Smooth muscle cell (in vitro differentiated cells): ENCODE measurements around the gene TMPRSS11B. TPM values are rescaled to one million over a fixed set of nuclear protein-coding genes. Genes with fewer than 3 reads are reported as not detected.
"Not testable (repeated sequence)": the region's sequence is repeated elsewhere in the genome, so short reads cannot be mapped to it uniquely, and the experiment has no call there.

Experiments used
- DNase-seq: peaks from one replicate; lab custom pipeline; 2025; ENCODE audit not compliant: unreplicated experiment; lab: John Stamatoyannopoulos, UW
- H2AFZ ChIP-seq: fragments of 200-600 bp; sonication (generic); 2 replicates; pipeline ENCODE4 v1.6.0; 2016; ENCODE audit warnings: antibody characterized with exemption, low read depth, mild to moderate bottlenecking
- H3F3A ChIP-seq: fragments of 200-600 bp; sonication (generic); 2 replicates; pipeline ENCODE4 v1.6.0; 2017; ENCODE audit warnings: antibody characterized with exemption, low read depth
- H3K27ac ChIP-seq: fragments of 200-600 bp; sonication (generic); 2 replicates; pipeline ENCODE4 v1.5.1; 2016; ENCODE audit warnings: low read depth, mild to moderate bottlenecking
- H3K27me3 ChIP-seq: fragments of 200-600 bp; sonication (generic); 2 replicates; pipeline ENCODE4 v1.6.1; 2016; ENCODE audit warnings: low read depth, mild to moderate bottlenecking
- H3K36me3 ChIP-seq: fragments of 200-600 bp; sonication (generic); 2 replicates; pipeline ENCODE4 v1.5.1; 2016; ENCODE audit warnings: low read depth
- H3K4me1 ChIP-seq: fragments of 200-600 bp; sonication (generic); 2 replicates; pipeline ENCODE4 v1.5.1; 2016; ENCODE audit warnings: low read depth
- H3K4me2 ChIP-seq: fragments of 200-600 bp; sonication (generic); 2 replicates; pipeline ENCODE4 v1.6.0; 2016; ENCODE audit warnings: mild to moderate bottlenecking
- H3K4me3 ChIP-seq: fragments of 200-600 bp; sonication (generic); 2 replicates; pipeline ENCODE4 v1.5.1; 2016; ENCODE audit warnings: mild to moderate bottlenecking
- H3K79me2 ChIP-seq: fragments of 200-600 bp; sonication (generic); 2 replicates; pipeline ENCODE4 v1.6.0; 2016; ENCODE audit warnings: low read depth, mild to moderate bottlenecking
- H3K9ac ChIP-seq: fragments of 200-600 bp; sonication (generic); 2 replicates; pipeline ENCODE4 v1.6.0; 2016; ENCODE audit warnings: low read depth
- H3K9me3 ChIP-seq: fragments of 200-600 bp; sonication (generic); replicated peaks from 2 replicates; pipeline ENCODE4 v1.5.1; 2016; ENCODE audit warnings: low read depth
- H4K20me1 ChIP-seq: fragments of 200-600 bp; sonication (generic); 2 replicates; pipeline ENCODE4 v1.6.0; 2016; ENCODE audit warnings: low read depth
- WGBS: methylation state at CpG from one replicate; pipeline ENCODE4 v1.1.7; 2016; ENCODE audit warnings: low lambda C conversion rate; 5-methylcytosine and 5-hydroxymethylcytosine counted together
- polyA plus RNA-seq: library from polyadenylated mRNA; unstranded; fragments of >200 nt; fragmentation: Nextera tagmentation; extraction: Ambion mirVana; gene quantifications from 2 replicates; pipeline ENCODE4 v1.2.1, GENCODE V29; 2016
- total RNA-seq: library from RNA; depleted of rRNA; stranded (reverse); fragments of >200 nt; gene quantifications from 2 replicates; pipeline ENCODE4 v1.2.3, GENCODE V29; 2014
- TF ChIP-seq, protein P1 (sequence below): fragments of 200-600 bp; sonication (generic); IDR thresholded peaks from 2 replicates; pipeline ENCODE4 v1.5.1; 2017; ENCODE audit warnings: borderline replicate concordance, mild to moderate bottlenecking, antibody characterized with exemption; ENCODE audit not compliant: insufficient read depth, poor library complexity, severe bottlenecking

Gene TMPRSS11B
- total and polyA plus RNA-seq, 2 experiments from 2014 or later: 0.26 to 0.58 TPM

DNA sequence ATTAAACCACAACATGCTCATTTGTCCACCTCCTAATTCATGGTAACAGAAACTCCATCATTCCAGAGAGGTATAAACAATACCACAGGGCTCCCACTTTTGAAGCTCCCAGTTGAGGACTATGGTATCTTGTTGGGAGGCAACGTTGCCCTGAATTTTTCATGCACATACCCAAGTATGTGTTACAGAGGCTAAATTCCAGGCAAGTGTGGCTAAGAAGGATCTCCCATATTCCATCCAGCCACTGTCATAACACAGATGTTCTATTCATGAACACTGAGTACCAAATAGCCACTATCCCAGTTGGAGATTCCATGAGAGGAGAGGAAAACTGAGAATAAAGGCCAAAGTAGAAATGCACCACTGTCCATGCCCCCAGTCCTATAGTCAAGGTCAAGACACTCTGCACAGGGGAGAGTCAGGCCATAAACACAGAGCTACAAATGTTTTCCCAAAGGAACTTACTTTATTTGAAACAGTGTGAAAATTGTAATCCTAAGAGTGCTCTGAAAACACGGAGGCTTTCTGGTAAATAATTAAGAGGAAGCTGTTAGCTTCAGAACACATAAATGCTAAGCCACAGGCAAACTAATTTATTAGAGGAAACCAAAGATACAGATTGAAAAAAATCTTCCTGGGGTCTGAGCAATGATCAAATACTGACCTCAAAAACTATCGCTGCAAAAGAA is 42.4 kb upstream of the TMPRSS11B start:
- no peak overlapping the region for H2AFZ ChIP-seq
- H3K79me2 ChIP-seq: no peaks in the 10 kb centered on the region
- no peak overlapping the region for H3K9ac ChIP-seq
- no peak overlapping the region for H3K27ac ChIP-seq
- H3K4me2 ChIP-seq: no peak overlapping the region
- no peaks in the 10 kb centered on the region for H3K36me3 ChIP-seq
- H3F3A ChIP-seq: no peaks in the 10 kb centered on the region
- whole genome bisulfite sequencing: 79% methylated on average over 3 of the region's 3 CpGs
- H3K4me1 ChIP-seq: no peaks in the 10 kb centered on the region
- H4K20me1 ChIP-seq: no peaks in the 10 kb centered on the region
- H3K9me3 ChIP-seq: no peaks in the 10 kb centered on the region
- no peak for DNase-seq
- H3K4me3 ChIP-seq: no peak overlapping the region
- no peaks in the 10 kb centered on the region for H3K27me3 ChIP-seq
- TF ChIP-seq, protein P1, sequence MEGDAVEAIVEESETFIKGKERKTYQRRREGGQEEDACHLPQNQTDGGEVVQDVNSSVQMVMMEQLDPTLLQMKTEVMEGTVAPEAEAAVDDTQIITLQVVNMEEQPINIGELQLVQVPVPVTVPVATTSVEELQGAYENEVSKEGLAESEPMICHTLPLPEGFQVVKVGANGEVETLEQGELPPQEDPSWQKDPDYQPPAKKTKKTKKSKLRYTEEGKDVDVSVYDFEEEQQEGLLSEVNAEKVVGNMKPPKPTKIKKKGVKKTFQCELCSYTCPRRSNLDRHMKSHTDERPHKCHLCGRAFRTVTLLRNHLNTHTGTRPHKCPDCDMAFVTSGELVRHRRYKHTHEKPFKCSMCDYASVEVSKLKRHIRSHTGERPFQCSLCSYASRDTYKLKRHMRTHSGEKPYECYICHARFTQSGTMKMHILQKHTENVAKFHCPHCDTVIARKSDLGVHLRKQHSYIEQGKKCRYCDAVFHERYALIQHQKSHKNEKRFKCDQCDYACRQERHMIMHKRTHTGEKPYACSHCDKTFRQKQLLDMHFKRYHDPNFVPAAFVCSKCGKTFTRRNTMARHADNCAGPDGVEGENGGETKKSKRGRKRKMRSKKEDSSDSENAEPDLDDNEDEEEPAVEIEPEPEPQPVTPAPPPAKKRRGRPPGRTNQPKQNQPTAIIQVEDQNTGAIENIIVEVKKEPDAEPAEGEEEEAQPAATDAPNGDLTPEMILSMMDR: no peak

DNA sequence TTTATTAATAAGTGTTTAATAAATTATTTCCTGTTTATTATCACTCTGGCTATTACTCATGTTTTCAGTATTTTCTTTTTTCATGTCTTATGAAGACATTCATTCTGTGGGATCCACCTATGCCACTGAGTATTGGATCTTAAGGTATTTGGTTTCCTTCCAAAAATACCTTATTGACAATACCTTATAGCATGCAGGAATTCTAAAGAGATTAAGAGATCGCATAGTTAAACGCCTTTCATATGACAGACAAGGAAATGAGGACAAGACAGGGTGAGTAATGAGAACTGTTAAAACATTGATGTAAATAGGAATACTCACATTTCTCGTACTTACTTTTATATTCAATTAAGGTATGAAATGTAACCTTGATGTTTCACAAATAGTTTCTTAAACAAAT is 38.2 kb upstream of the TMPRSS11B start:
- H3K4me3 ChIP-seq: no peak overlapping the region
- H3F3A ChIP-seq: no peaks in the 10 kb centered on the region
- no peaks in the 10 kb centered on the region for H3K27me3 ChIP-seq
- no peaks in the 10 kb centered on the region for H3K79me2 ChIP-seq
- H3K4me2 ChIP-seq: no peak overlapping the region
- TF ChIP-seq, protein P1: no peak
- H3K27ac ChIP-seq: no peak overlapping the region
- no peaks in the 10 kb centered on the region for H3K4me1 ChIP-seq
- no peaks in the 10 kb centered on the region for H3K9me3 ChIP-seq
- no peak overlapping the region for H3K9ac ChIP-seq
- DNase-seq: no peak
- WGBS: 83% methylated on average over 3 of the region's 3 CpGs
- no peaks in the 10 kb centered on the region for H4K20me1 ChIP-seq
- H3K36me3 ChIP-seq: no peaks in the 10 kb centered on the region
- no peak overlapping the region for H2AFZ ChIP-seq

DNA sequence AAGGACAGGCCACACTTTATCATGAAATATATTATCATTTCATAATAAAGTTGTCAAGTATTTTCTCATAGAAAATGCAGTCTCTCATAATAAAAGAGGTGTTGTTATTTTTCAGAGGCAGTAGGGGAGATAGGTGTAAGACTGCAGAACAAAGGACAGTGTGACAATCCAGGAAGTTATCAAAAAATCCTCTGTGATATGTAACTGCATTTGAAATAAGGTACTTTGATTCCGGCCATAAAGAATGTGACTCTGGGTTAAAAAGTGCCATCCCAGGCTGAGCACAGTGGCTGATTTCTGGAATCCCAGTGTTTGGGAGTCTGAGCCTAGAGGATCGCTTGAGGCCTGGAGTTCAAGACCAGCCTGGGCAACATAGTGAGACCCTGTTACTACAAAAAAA is 37.6 kb upstream of the TMPRSS11B start:
- TF ChIP-seq, protein P1: no peak
- no peaks in the 10 kb centered on the region for H3K36me3 ChIP-seq
- H3K4me1 ChIP-seq: no peaks in the 10 kb centered on the region
- H3K4me3 ChIP-seq: no peak overlapping the region
- no peaks in the 10 kb centered on the region for H4K20me1 ChIP-seq
- WGBS: 95% methylated on average over 2 of the region's 2 CpGs
- H3K27me3 ChIP-seq: no peaks in the 10 kb centered on the region
- H3F3A ChIP-seq: no peaks in the 10 kb centered on the region
- H3K9ac ChIP-seq: no peak overlapping the region
- DNase-seq: no peak
- H3K27ac ChIP-seq: no peak overlapping the region
- no peaks in the 10 kb centered on the region for H3K79me2 ChIP-seq
- no peaks in the 10 kb centered on the region for H3K9me3 ChIP-seq
- H2AFZ ChIP-seq: no peak overlapping the region
- no peak overlapping the region for H3K4me2 ChIP-seq

DNA sequence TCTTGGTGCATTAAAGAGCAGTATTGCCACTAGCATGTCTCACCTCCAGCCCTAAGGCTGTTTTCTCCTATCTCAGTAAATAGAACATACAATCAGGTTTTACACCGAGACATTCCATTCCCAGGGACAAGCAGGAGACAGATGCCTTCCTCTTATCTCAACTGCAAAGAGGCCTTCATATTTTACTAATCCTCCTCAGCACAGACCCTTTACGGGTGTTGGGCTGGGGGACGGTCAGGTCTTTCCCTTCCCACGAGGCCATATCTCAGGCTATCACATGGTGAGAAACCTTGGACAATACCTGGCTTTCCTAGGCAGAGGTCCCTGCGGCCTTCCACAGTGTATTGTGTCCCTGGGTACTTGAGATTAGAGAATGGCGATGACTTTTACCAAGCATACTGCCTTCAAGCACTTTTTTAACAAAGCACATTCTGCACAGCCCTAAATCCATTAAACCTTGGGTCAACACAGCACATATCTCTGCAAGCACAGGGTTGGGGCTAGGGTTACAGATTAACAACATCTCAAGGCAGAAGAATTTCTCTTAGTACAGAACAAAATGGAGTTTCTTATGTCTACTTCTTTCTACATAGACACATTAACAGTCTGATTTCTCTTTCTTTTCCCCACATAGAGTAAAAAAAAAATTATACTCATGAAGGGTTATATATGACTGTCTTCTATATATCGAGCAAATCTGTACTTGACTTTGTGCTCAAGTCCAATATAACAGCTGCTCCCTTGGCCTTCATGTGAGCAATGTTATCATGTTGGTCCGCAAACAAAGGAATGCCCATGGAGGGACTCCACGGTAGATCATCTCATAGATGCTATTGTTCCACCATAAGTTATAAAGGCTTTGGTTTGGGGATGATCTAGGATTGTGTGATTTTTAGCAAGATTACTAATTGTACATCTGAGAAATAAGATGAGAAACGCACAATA is 36.6 kb upstream of the TMPRSS11B start:
- not testable (repeated sequence) for H3K79me2 ChIP-seq, H3K36me3 ChIP-seq, H3K4me3 ChIP-seq, H3K27ac ChIP-seq, H3K9ac ChIP-seq, H3F3A ChIP-seq, H3K27me3 ChIP-seq, H3K4me2 ChIP-seq, H3K9me3 ChIP-seq, DNase-seq, H4K20me1 ChIP-seq, H3K4me1 ChIP-seq
- peak overlapping the region; percentile 19 for H2AFZ ChIP-seq
- WGBS: 57% methylated on average over 10 of the region's 10 CpGs
